H1 (cell line): ENCODE data around the gene TNRC6C. TPM values are rescaled to one million over a fixed set of nuclear protein-coding genes. Genes with fewer than 3 reads are reported as not detected.

ENCODE experiments used
- BCL11A ChIP-seq, 2 experiments: IDR thresholded peaks; one replicate each; pipeline ENCODE4 v1.6.1; 2011; ENCODE audit warnings: low read depth in 2 of 2, low read length in 2 of 2, mild to moderate bottlenecking in 2 of 2
- BRCA1 ChIP-seq: IDR thresholded peaks from 2 replicates; pipeline ENCODE4 v1.6.1; 2012; ENCODE audit warnings: low read depth, low read length, improper control_type of control experiment
- CTCF ChIP-seq, 3 experiments: IDR thresholded peaks; 1 replicate in 2 of 3; 2 replicates in 1 of 3; pipeline versions ENCODE4 v1.5.1 to v1.6.1; 2011; ENCODE audit warnings: low read length in 3 of 3, mild to moderate bottlenecking in 3 of 3, inconsistent platforms in 2 of 3, low read depth in 1 of 3, moderate library complexity in 1 of 3; ENCODE audit not compliant: insufficient read depth in 1 of 3; ENCODE audit errors: control extremely low read depth in 1 of 3
- MAX ChIP-seq: IDR thresholded peaks from 2 replicates; pipeline ENCODE4 v1.6.1; 2012; ENCODE audit warnings: inconsistent platforms
- RAD21 ChIP-seq, 2 experiments: IDR thresholded peaks in 1 of 2; conservative IDR thresholded peaks in 1 of 2; 2 replicates each; pipeline ENCODE4 v1.6.1; 2011; ENCODE audit warnings: low read depth in 2 of 2, low read length in 2 of 2, improper control_type of control experiment in 1 of 2, inconsistent platforms in 1 of 2, mild to moderate bottlenecking in 1 of 2, moderate library complexity in 1 of 2
- polyA plus RNA-seq, 7 experiments: library from polyadenylated mRNA; depleted of rRNA in 3 of 7; stranded (reverse) in 5 of 7; unstranded in 2 of 7; fragments of >200 nt in 5 of 7; fragments of 200-250 nt in 2 of 7; gene quantifications; 1 replicate in 5 of 7; 2 replicates in 1 of 7; 4 replicates in 1 of 7; pipeline versions ENCODE4 v1.2.1 to v1.2.3, GENCODE V29; 2011 to 2013; ENCODE audit warnings: missing spikeins in 2 of 7, mixed read lengths in 2 of 7
- total RNA-seq: library from RNA; stranded (reverse); fragmentation: NEBNext Ultra II Directional; extraction: Animal tissue kit (Norgen Biotek cat#: 25700); gene quantifications from 2 replicates; pipeline ENCODE4 v1.2.1, GENCODE V29; 2021

TNRC6C gene
- total and polyA plus RNA-seq, 2 of the 8 experiments (the other 6 are each of a cell fraction or from before 2014, with no cell fraction given) = 2.8 to 28.9 TPM

- TF ChIP-seq BRCA1 = no peak
- no peak for TF ChIP-seq CTCF (IDR thresholded peaks at IDR 0.05; ENCODE audit: control extremely low read depth in 1 of 3, insufficient read depth in 1 of 3, low read depth in 1 of 3, low read length in 3 of 3)
- TF ChIP-seq BCL11A (IDR thresholded peaks at IDR 0.05; ENCODE audit: low read depth in 2 of 2, low read length in 2 of 2) = no peak
- TF ChIP-seq RAD21 (IDR thresholded peaks at IDR 0.05 in 1 of 2, conservative IDR thresholded peaks at IDR 0.05 in 1 of 2; ENCODE audit: low read depth in 2 of 2, low read length in 2 of 2) = no peak
- TF ChIP-seq MAX = no peak
These were observed 7.4 kb upstream of the TNRC6C start (continued) for GRCh38 chr17:77951123-77951522.
